ENCODE data around the gene THNSL1. TPM values are rescaled to one million over a fixed set of nuclear protein-coding genes. Genes with fewer than 3 reads are reported as not detected.
"Not testable (repeated sequence)": the region's sequence is repeated elsewhere in the genome, so short reads cannot be mapped to it uniquely, and the experiment has no call there.

Gene THNSL1
- 10 to 100 TPM in 1 of 4 donors, 1 to 10 TPM in 3; 5.8 to 10.1 (median 8.2) TPM for total RNA-seq

- Histone ChIP-seq H3K27ac (peak within 1 kb of the TSS; percentile 84 to 97 (median 93)), H3K27me3 (no peaks in the 10 kb centered on the region), H3K36me3 (no peaks in the 10 kb centered on the region), H3K9me3 (no peaks in the 10 kb centered on the region), H3K4me3 (replicated peaks in 1 of 3) (peak within 1 kb of the TSS in 2 of 3 donors; percentile 40 to 64), H3K4me1 (peaks cover 0 to 11% of the 10 kb centered on the region in 2 donors)
- 0% methylated on average over 65 to 68 of the region's 69 CpGs for WGBS, 2 donors
- intact Hi-C loops (cut with DNase I): no loop called here
- peak; percentile 57 to 89 for TF ChIP-seq POLR2A (IDR thresholded peaks at IDR 0.05)
- TF ChIP-seq CTCF (IDR thresholded peaks at IDR 0.05): no peak
- peak; percentile 99 to 100 for DNase-seq
Observed at GRCh38 chr10:25016376-25017153, at the start of gene THNSL1. TSS of gene THNSL1 (plus strand) at chr10:25016612. CDS start at chr10:25023224, 6,612 bp downstream.

GRCh38 chr10:24966962-24967481 is 49.4 kb upstream of the THNSL1 start:
- Histone ChIP-seq H3K9me3 (no peaks in the 10 kb centered on the region), H3K36me3 (no peaks in the 10 kb centered on the region), H3K4me3 (replicated peaks in 1 of 3) (no peak overlapping the region), H3K27ac (no peak overlapping the region), H3K4me1 (no peaks in the 10 kb centered on the region), H3K27me3 (no peaks in the 10 kb centered on the region)
- intact Hi-C loops (cut with DNase I): no loop called here
- 89 to 97% methylated on average over 5 of the region's 5 CpGs for WGBS, 2 donors
- no peak for TF ChIP-seq CTCF (IDR thresholded peaks at IDR 0.05)
- TF ChIP-seq POLR2A (IDR thresholded peaks at IDR 0.05): no peak
- no peak for DNase-seq

- Histone ChIP-seq H3K4me1 (no peaks in the 10 kb centered on the region), H3K27me3 (no peaks in the 10 kb centered on the region), H3K4me3 (replicated peaks in 1 of 3) (no peak overlapping the region), H3K36me3 (no peaks in the 10 kb centered on the region), H3K9me3 (no peaks in the 10 kb centered on the region), H3K27ac (no peak overlapping the region)
- intact Hi-C loops (cut with DNase I): no loop called here
- no peak for DNase-seq
- WGBS, 2 donors: 87 to 97% methylated on average over 7 of the region's 7 CpGs
- TF ChIP-seq CTCF (IDR thresholded peaks at IDR 0.05): no peak
- no peak for TF ChIP-seq POLR2A (IDR thresholded peaks at IDR 0.05)
Observed at GRCh38 chr10:24968349-24968748, 48.1 kb upstream of the THNSL1 start.

GRCh38 chr10:24968951-24969350 is 47.5 kb upstream of the THNSL1 start:
- intact Hi-C loops (cut with DNase I); H3K36me3 ChIP-seq; H3K9me3 ChIP-seq; H3K4me1 ChIP-seq; DNase-seq; H3K27me3 ChIP-seq; H3K4me3 ChIP-seq (replicated peaks in 1 of 3); H3K27ac ChIP-seq: not testable (repeated sequence)
- 90 to 91% methylated on average over 11 of the region's 11 CpGs for WGBS, 2 donors

- H3K27me3 ChIP-seq: no peaks in the 10 kb centered on the region
- H3K27ac ChIP-seq: no peak overlapping the region
- no peak for TF ChIP-seq POLR2A (IDR thresholded peaks at IDR 0.05)
- no peak for TF ChIP-seq CTCF (IDR thresholded peaks at IDR 0.05)
- H3K36me3 ChIP-seq: no peaks in the 10 kb centered on the region
- 45 to 58% methylated on average over 2 of the region's 2 CpGs for WGBS, 2 donors
- H3K4me1 ChIP-seq: no peaks in the 10 kb centered on the region
- intact Hi-C loops (cut with DNase I): no loop called here
- DNase-seq: no peak
- no peak overlapping the region for H3K4me3 ChIP-seq (replicated peaks in 1 of 3)
- H3K9me3 ChIP-seq: no peaks in the 10 kb centered on the region
Observed at GRCh38 chr10:24969841-24970281, 46.6 kb upstream of the THNSL1 start.
